ENCODE results near the gene PMPCA.
"Not testable (repeated sequence)": the region's sequence is repeated elsewhere in the genome, so short reads cannot be mapped to it uniquely, and the experiment has no call there.

The PMPCA gene

GRCh38 chr9:136424750-136425362, 14.4 kb downstream of the PMPCA start:
- no peak overlapping the region for H3K27ac Mint-ChIP-seq
- no peak for DNase-seq (ENCODE audit: low spot score)
- peaks cover 24% of the 10 kb centered on the region for H3K36me3 Mint-ChIP-seq (ENCODE audit: low read depth)
- H3K4me3 Mint-ChIP-seq: no peak overlapping the region
- H3K27me3 Mint-ChIP-seq (ENCODE audit: low read depth): no peaks in the 10 kb centered on the region
- no peaks in the 10 kb centered on the region for H3K9me3 Mint-ChIP-seq
- H3K4me1 Mint-ChIP-seq (ENCODE audit: low read depth): no peaks in the 10 kb centered on the region

GRCh38 chr9:136425367-136425766, 14.9 kb downstream of the PMPCA start:
- Mint-ChIP-seq H3K36me3 (ENCODE audit: low read depth) (peaks cover 24% of the 10 kb centered on the region), H3K27ac (peak overlapping the region; percentile 31)
- not testable (repeated sequence) for H3K27me3 Mint-ChIP-seq (ENCODE audit: low read depth); H3K4me3 Mint-ChIP-seq; H3K4me1 Mint-ChIP-seq (ENCODE audit: low read depth); H3K9me3 Mint-ChIP-seq; DNase-seq (ENCODE audit: low spot score)

DNA sequence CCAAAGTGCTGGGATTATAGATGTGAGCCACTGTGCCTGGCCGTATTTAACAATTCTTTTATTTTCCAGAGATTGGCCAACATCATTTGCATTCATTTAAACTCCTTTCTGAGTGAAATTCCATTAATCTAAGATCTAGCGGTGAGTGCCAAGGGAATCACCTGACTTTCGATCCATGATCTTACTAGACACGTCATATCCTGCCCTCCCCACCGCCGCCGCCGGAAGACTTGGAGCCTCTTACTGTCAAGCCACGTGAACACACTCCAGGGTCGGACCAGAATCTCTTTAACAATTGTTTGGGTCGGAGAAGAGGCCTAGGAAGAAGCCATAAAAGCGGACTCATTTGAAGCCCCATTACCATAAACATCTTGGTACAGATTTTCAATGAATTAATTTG, 16.3 kb downstream of the PMPCA start:
- Mint-ChIP-seq H3K27me3 (ENCODE audit: low read depth) (no peaks in the 10 kb centered on the region), H3K4me1 (ENCODE audit: low read depth) (no peaks in the 10 kb centered on the region), H3K27ac (no peak overlapping the region), H3K36me3 (ENCODE audit: low read depth) (peaks cover 19% of the 10 kb centered on the region), H3K9me3 (no peaks in the 10 kb centered on the region), H3K4me3 (no peak overlapping the region)
- DNase-seq (ENCODE audit: low spot score): no peak

GRCh38 chr9:136429075-136429628, 18.7 kb downstream of the PMPCA start:
- no peak overlapping the region for H3K27ac Mint-ChIP-seq
- H3K27me3 Mint-ChIP-seq (ENCODE audit: low read depth): no peaks in the 10 kb centered on the region
- no peak overlapping the region for H3K4me3 Mint-ChIP-seq
- peaks cover 8% of the 10 kb centered on the region for H3K36me3 Mint-ChIP-seq (ENCODE audit: low read depth)
- no peaks in the 10 kb centered on the region for H3K4me1 Mint-ChIP-seq (ENCODE audit: low read depth)
- H3K9me3 Mint-ChIP-seq: no peaks in the 10 kb centered on the region
- DNase-seq (ENCODE audit: low spot score): no peak

GRCh38 chr9:136429683-136430491, 19.4 kb downstream of the PMPCA start:
- Mint-ChIP-seq H3K36me3 (ENCODE audit: low read depth) (peaks cover 5% of the 10 kb centered on the region), H3K9me3 (no peaks in the 10 kb centered on the region), H3K4me1 (ENCODE audit: low read depth) (no peaks in the 10 kb centered on the region), H3K4me3 (no peak overlapping the region), H3K27me3 (ENCODE audit: low read depth) (no peaks in the 10 kb centered on the region), H3K27ac (no peak overlapping the region)
- no peak for DNase-seq (ENCODE audit: low spot score)

GRCh38 chr9:136430588-136431234, 20.3 kb downstream of the PMPCA start:
- no peaks in the 10 kb centered on the region for H3K9me3 Mint-ChIP-seq
- no peak overlapping the region for H3K4me3 Mint-ChIP-seq
- peaks cover 2% of the 10 kb centered on the region for H3K36me3 Mint-ChIP-seq (ENCODE audit: low read depth)
- no peaks in the 10 kb centered on the region for H3K27me3 Mint-ChIP-seq (ENCODE audit: low read depth)
- no peak for DNase-seq (ENCODE audit: low spot score)
- no peaks in the 10 kb centered on the region for H3K4me1 Mint-ChIP-seq (ENCODE audit: low read depth)
- H3K27ac Mint-ChIP-seq: no peak overlapping the region

DNA sequence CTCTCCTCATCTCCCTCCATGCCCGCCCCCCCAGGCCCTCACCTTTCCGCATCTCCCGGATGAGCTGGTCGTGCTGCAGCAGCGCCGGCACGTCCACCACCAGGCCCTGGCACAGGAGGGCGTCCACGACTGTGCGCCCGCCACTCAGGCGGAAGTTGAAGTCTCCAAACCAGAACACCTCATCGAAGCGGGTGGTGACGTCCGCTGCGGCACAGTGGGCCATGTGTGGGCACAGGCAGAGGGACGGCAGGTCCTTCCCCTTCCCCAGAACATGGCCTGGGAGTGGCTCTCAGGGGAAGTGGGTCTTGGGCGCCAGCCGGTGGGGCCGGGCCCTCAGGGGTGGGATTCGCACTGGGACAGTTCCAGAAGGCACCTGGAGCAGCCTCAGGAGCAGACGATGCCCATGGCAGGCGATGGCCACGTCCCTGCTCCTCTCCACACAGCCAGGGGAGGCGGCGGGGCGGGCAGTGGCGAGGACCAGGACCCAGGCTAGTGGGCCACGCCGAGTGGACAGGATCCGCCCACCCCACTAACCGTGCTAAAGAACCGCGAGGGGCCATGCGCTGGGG, 21.4 kb downstream of the PMPCA start:
- no peaks in the 10 kb centered on the region for H3K27me3 Mint-ChIP-seq (ENCODE audit: low read depth)
- H3K4me1 Mint-ChIP-seq (ENCODE audit: low read depth): peaks cover 5% of the 10 kb centered on the region
- H3K36me3 Mint-ChIP-seq (ENCODE audit: low read depth): peaks cover 1% of the 10 kb centered on the region
- no peak overlapping the region for H3K27ac Mint-ChIP-seq
- H3K9me3 Mint-ChIP-seq: no peaks in the 10 kb centered on the region
- no peak overlapping the region for H3K4me3 Mint-ChIP-seq
- DNase-seq (ENCODE audit: low spot score): no peak

DNA sequence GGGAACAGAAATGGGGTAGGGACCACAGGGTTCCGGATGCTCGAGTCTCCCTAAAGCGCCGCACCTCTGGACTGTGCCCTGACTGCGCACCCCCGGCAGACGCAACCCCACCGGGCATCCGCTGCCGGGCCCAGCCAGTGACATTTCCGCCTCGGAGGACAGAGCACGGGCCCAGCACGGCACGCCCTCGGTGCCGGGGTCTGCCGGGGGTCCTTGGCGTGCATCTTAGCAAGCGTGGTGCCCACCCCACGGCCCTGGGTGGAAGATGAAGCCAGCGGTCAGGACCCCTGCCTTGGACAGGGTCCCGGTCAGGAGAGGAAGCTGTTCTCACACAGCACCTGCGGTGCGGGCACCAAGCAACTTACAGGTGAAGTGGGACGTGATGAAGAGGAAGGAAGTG, 22.1 kb downstream of the PMPCA start:
- no peaks in the 10 kb centered on the region for H3K9me3 Mint-ChIP-seq
- no peak overlapping the region for H3K4me3 Mint-ChIP-seq
- H3K4me1 Mint-ChIP-seq (ENCODE audit: low read depth): peaks cover 12% of the 10 kb centered on the region
- H3K27ac Mint-ChIP-seq: no peak overlapping the region
- DNase-seq (ENCODE audit: low spot score): no peak
- H3K27me3 Mint-ChIP-seq (ENCODE audit: low read depth): no peaks in the 10 kb centered on the region
- H3K36me3 Mint-ChIP-seq (ENCODE audit: low read depth): peaks cover 2% of the 10 kb centered on the region

DNA sequence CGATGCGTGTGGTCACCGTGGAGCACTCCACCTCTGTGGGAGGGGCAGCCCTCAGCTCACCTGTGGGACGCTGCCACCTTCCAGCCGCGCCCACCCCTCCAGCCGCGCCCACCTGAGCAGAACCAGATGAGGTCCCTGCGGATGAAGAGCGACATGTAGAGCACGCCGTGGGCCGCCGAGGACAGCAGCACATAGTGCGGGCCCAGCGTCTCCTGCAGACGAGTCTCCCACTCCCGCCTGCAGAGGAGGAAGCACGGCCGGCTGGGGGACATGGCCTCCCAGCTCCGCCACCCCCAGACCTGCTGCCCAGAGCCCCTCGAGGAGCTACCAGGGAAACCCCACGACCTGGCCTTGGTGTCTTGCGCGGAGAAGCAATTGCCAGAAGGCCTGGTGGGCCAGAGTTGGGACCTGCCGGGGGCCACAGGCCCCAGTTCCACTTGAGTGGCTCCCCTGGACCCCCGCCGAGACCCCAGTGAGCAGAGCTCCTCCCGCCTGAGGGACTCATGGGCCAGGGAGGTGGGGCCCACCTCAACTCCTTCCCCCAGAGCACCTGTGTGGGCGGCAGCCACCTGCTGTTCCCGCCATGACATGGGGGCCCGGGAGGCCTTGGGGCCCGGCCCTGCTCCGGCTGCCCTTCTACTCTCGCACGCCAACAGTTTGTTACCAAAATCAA, 22.7 kb downstream of the PMPCA start:
- Mint-ChIP-seq H3K27me3 (ENCODE audit: low read depth) (no peaks in the 10 kb centered on the region), H3K27ac (no peak overlapping the region), H3K4me1 (ENCODE audit: low read depth) (peaks cover 14% of the 10 kb centered on the region), H3K4me3 (no peak overlapping the region), H3K36me3 (ENCODE audit: low read depth) (peaks cover 4% of the 10 kb centered on the region), H3K9me3 (no peaks in the 10 kb centered on the region)
- DNase-seq (ENCODE audit: low spot score): no peak

GRCh38 chr9:136433849-136434579, 23.6 kb downstream of the PMPCA start:
- H3K4me3 Mint-ChIP-seq: no peak overlapping the region
- H3K27ac Mint-ChIP-seq: no peak overlapping the region
- peaks cover 15% of the 10 kb centered on the region for H3K4me1 Mint-ChIP-seq (ENCODE audit: low read depth)
- DNase-seq (ENCODE audit: low spot score): no peak
- no peaks in the 10 kb centered on the region for H3K9me3 Mint-ChIP-seq
- H3K36me3 Mint-ChIP-seq (ENCODE audit: low read depth): peaks cover 7% of the 10 kb centered on the region
- H3K27me3 Mint-ChIP-seq (ENCODE audit: low read depth): no peaks in the 10 kb centered on the region

DNA sequence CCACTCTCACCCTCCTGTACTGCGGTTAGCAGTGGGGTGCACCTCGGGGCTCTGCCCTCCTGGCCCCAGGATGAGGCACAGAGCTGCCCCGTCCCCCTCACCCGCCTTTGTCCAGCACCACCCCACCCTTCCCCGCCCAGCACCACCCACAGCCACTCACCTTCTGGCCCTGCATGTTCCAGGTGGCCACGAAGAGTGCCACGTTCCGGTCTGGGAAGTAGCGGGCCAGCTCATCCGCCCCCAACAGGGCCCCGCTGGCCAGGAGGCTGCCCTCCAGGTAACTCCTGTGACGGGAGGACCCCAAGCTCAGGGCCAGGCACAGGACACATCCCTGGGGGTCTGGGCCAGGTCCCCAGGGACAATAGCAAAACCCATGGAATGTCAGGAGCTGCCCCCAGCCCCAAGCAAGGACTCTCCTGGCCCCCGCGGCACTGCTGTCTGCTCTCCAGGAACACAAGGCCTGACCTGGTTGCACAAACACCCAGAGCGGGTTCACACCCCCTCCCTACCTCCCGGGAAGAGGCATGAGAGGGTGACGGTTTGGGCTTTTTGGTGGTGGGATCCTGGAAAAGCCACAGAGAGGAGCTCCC, 24.2 kb downstream of the PMPCA start:
- no peak overlapping the region for H3K4me3 Mint-ChIP-seq
- H3K4me1 Mint-ChIP-seq (ENCODE audit: low read depth): peaks cover 15% of the 10 kb centered on the region
- no peaks in the 10 kb centered on the region for H3K27me3 Mint-ChIP-seq (ENCODE audit: low read depth)
- H3K36me3 Mint-ChIP-seq (ENCODE audit: low read depth): peaks cover 7% of the 10 kb centered on the region
- DNase-seq (ENCODE audit: low spot score): no peak
- H3K27ac Mint-ChIP-seq: no peak overlapping the region
- no peaks in the 10 kb centered on the region for H3K9me3 Mint-ChIP-seq

GRCh38 chr9:136436055-136436634, 25.7 kb downstream of the PMPCA start:
- Mint-ChIP-seq H3K4me3 (peak overlapping the region; percentile 87), H3K4me1 (ENCODE audit: low read depth) (peaks cover 15% of the 10 kb centered on the region), H3K27ac (no peak overlapping the region)

More at GRCh38 chr9:136436055-136436634, 25.7 kb downstream of the PMPCA start:
- Mint-ChIP-seq H3K36me3 (ENCODE audit: low read depth) (peaks cover 15% of the 10 kb centered on the region), H3K27me3 (ENCODE audit: low read depth) (no peaks in the 10 kb centered on the region), H3K9me3 (no peaks in the 10 kb centered on the region)
- DNase-seq (ENCODE audit: low spot score): no peak

All from T-helper 2 cell treated with Interferon-gamma antibody and Interleukin-4, amounts not matched to agents 5 μg/mL and 100 μg/mL, for 36 hours (primary cell).